HG02981 (cell line): Measurements from ENCODE around the gene PRR23E.

Experiments
- ATAC-seq: cut with Tn5 transposase; IDR thresholded peaks from one replicate; pipeline ENCODE4 v1.9.1; 2021; ENCODE audit warnings: mild to moderate bottlenecking, moderate library complexity; ENCODE audit not compliant: unreplicated experiment

Gene PRR23E

DNA sequence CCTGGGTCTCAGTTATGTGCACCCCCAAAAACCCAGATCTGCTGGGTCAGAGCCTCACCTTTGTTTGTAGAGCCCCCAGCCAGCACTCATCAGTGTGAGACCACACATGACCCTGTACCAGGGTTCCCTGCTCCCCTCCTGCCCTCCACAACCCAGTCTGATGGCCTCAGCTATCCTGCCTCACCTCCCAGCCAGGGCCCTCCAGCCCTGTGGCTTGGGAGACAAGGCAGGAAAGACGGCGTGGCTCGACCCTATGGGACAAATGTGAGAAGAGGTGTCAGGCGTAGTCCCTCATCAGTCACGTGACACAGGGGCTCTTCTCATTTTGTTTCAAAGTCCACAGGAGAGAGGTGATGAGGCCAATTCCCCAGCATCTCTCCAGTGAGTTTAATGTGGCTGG, 28.3 kb upstream of the PRR23E start:
- ATAC-seq, result no peak

DNA sequence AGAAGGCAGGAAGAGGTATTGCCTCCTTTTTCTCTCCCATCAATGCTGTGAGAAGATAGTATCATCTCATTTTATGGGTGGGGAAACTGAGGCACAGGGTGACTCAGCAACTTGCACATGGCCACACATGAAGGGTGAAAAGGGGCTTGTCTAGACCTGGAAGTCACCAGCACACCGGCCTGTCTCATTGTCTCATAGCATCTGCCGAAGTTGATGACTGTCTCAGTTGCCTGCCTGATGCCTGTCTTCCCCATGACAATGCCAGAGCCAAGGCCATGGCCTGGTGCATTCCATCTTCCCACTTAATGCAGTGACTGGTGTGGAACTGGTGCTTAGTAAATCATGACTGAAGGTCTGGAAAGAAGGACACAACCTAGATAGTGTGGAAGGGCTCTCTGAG, 27.9 kb upstream of the PRR23E start:
- ATAC-seq, result no peak

DNA sequence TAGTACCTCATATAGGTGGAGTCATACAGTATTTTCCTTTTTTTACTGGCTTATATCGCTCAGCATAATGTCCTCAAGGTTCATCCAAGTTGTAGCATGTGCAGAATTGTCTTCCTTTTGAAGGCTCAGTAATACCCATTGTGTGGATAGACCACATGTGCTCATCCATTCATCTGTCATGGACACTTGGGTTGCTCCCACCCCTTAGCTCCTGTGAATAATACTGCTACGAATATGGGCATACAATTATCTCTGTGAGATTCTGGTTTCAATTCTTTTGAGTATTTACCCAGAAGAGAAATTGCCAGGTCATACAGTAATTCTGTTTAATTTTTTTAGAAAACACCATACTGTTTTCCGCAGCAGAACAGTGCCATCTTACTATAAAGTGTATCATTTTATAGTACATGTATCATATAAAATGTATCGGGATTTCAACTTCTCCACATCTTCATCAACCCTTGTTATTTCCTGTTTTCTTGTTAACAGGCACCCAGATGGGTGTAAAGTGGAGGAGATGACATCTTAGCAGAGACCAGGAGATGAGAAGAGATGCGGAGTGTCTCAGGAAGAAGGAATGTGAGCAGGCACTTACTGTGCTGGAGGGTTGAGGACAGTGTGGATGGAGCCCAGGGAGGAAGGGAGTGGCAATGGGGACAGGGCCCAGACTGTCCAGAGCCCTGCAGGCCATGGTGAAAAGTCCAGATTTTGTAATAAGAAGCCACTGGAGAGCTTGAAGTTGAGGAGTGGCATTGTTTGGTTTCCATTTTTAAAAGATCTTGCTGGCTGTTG, 27.0 kb upstream of the PRR23E start:
- no peak for ATAC-seq

DNA sequence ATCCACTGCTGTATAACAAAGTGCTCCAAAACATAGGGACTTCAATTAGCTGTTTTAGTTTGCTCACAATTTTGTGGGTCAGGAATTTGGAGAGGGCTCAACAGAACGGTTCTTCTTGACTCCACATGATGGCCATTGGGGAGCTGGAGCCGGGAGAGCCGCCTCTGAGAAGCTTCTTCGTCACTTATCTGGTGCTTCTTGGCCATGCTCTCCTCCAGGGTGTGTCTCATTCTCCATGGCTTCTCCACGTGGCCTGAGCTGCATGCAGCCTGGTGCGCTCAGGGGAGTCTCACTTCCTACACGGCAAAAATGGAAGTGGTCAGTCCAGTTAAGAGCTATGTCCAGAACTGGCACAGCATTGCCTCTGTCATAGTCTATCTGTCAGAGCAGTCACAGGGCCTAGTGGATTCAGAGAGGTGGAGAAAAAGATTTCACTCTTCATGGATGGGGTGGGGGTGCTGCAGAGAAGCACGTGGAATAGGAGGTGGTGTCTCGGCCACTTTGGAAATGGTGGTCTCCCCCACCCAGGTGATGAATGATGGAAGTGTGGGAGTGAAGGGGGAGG, 26.3 kb upstream of the PRR23E start:
- ATAC-seq, result no peak

DNA sequence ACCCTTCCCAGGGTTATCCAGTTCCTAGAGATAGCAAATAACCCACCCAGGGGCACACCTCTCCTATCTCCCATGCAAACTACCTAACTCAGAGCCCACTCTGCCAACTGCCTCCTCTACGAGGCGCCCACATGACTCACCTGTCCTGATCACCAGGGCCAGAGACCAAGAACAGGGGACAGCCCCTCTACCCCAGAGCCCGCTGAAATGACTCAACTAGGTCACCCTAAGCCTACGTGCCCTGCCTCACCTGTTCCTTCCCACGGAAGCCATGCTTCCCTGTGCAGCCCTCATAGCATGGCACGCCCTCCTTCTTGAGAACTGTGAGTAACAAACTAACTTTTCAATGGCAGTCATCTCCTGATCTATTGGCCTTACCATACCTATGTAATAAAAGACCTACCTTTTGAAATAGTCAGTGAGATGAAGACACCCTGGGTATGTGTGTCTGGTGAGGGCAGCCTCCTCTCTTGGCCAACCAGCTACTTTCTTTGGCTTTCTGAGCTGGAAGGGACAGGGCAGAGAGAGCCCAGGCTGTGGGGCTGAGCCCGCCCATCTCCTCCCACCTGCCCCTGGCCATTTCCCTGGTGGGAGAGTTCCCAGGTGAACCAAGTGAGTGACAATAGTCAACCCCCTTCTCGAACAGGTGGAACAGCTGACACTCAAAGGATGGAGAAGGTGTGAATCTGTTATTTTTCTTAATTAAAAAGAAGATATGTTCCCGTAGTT, 25.5 kb upstream of the PRR23E start:
- no peak for ATAC-seq

DNA sequence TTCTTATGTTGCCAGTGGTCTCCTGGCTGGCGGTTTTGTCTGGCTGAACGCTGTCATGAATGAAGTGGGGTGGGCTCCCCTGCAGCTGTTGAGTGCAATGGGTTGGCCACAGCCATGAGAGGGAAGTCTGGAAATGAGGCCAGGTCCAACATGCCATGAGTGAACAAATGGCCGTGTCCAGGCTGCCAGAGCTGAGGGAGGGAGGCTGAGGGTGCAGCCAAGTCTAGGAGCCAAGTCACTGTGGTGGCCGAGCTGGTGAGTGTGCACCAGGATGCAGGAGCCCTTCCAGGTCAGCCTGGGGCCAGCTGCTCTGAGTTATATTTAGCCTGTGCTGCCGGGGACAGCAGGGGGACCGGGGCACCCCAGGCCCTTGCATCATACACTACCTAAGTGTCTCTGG, 24.7 kb upstream of the PRR23E start:
- no peak for ATAC-seq

DNA sequence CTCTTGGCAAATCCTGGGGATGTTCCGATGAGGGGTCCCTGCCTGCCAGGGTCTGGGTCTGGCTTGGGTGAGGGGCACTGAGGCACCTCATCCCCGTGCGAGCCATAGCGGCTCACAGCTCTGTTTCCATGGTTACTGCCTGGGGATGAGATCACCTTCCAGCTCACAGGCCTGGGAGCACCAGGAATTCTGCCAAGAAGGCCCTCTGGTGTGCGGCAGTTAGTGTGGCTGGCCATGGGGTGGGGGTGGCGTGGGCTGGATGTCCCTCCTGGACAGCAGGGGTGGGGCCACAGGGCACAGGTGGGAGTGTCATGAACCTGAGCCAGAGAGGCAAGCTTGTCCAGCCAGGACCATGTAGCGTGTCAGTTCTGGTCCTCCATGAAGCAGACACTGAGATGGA, 22.1 kb upstream of the PRR23E start:
- no peak for ATAC-seq

DNA sequence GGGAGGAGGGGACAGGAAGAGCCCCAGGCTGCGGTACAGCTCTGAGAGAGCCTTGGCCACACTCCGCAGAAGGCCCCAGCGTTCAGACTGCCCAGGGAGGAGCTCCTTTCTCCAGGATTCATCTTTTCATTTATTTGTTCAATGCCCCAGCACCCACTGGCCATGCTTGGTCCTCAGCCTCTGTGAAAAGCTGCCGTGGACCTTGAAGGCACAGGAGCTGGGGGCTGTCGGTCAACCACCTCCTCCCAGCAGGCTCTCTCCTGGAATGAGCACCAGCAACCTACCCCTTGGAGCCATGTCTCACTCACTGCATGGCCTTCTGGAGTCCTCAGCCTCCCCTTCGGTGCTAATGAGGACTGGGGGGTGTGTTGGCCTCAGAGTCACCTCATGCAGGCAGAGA, 21.6 kb upstream of the PRR23E start:
- ATAC-seq, result no peak

DNA sequence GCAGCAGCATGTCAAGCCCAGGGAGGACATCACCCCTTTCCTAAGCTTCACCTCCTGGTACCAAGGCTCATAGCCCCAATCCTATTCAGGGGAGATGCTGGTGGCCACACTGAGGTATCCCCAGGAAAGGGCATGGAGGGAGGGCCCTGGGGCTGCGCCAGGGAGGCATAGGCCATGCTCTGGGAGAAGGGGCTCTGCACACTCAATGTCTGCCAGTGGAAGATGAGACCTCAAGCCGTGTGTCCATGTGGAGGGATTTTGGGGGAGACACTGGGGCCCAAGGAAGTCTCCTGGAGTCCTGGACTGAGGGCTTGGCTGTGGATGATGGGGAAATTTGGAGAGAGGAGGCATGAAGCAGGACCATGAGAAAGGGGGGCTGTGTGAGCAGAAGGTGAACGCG, 21.2 kb upstream of the PRR23E start:
- ATAC-seq, result no peak

DNA sequence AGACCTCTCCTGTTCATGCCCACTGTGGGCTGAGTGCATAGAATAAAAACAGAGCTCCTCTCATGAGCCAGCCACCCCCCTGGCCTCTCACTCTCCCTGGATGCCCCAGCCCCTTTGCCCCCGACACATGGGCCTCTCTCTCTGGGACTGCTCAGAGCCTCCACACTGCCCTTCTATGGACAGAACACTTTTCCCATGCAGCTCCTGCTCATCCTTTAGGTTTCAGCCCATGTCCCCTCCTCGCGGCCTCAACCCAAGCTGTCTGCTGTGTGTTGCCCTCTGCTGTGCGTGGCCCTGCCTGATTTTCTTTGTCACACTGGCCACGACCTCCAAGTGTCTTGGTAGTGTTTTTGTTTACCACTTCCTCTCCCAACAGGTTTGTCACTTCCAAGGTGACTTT, 20.7 kb upstream of the PRR23E start:
- ATAC-seq, result no peak

DNA sequence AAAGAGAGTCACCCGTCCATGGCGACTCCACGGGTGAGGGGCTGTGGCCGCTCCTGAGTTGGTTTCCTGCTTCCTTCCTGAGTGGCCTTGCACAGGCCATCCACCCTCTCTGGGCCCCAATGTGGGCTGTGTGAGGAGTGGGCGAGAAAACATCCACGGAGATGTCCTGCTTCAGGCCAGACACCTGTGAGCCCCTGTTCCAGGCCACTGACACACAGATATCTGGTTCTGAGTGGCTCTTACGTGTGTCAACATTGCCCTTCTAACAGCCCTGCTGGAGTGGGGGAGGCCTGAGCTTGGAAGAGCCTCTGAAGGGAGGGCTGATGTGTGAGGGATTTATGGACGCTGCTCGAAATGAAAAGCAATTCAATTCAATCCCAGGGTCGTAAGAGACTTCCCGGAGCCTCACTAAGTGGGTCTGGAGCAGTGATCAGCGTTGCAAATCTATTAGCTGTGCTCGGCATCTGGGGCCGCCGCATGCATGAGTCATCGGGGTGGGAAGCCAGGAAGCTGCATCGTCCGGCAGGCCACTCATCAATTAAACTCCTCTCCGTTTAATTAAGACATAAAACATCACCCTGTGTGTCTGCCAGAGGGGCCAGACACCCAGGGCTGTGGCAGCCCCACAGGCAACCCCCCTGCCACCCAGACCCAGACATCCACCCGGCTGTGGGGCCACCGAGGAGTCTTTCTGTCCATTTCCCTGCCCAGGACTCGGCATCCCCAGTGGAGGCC, 20.0 kb upstream of the PRR23E start:
- ATAC-seq, result no peak

DNA sequence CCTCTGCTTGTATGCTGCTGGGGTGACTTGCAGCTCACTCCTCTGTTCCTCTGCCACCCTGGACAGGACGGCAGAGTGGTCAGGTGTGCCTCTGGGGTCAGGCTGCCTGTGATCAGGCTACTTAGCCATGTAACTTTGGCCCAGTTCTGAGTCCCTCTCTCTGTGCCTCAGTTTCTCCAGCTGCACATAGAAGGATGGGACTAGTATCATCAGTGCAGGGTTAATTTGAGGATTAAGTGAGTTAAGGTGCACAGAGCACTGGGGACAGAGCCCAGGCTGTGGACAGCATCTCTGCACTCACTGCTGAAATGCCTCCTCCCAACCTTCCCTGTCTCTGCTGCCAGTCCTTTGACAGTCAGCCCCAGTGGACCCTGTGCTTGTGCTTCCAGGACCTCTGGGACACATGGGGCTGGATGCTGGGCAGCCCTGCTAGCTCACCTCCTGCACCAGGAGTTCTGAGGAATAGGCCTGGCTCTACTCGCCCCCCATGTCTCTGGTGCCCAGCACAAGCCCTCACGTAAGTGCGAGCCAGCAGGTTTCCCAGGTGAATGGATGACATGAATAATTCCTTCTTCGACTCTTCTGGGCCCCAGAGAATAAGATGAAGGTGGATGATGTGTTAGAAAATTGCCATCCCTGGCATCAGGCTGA, 19.3 kb upstream of the PRR23E start:
- no peak for ATAC-seq

DNA sequence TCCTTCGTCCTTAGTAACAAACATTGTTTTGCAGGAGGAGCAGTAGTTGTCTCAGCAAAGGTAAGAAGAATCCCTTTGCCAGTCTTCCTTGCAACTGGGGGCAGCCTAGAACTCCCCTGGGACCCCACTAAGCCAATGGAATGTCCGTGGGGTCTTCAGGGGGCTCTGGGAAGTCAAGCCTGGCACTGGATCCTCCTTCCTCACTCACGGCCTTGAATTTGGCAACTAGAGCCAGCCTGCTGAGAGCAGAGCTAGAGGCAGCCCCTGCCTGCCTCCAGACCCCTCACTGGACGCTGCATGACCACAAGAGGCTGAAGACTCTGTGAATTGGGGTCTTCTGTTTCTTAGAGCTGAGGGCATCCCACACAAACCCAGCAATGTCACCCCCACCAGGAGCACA, 18.6 kb upstream of the PRR23E start:
- no peak for ATAC-seq

DNA sequence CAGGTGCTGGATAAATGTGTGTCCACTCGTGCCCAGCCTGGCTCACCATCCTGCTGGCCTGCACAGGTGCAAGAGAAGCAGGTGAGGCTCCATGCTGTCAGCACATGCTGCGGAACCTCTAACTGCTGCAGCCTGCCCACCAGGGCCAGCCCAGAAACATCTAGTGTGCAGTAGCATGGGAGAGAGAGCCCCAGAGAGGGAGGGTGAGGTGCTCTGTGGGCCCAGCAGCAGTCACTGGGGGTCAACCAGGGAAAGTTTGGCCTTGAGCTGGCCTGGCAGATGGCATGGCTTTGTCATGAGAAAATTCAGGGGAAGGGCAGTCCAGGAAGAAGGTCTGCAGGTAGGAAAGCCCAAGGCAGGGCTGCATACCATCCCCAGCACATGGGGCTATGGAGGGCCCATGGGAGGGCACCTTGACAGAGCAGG, 18.2 kb upstream of the PRR23E start:
- no peak for ATAC-seq

DNA sequence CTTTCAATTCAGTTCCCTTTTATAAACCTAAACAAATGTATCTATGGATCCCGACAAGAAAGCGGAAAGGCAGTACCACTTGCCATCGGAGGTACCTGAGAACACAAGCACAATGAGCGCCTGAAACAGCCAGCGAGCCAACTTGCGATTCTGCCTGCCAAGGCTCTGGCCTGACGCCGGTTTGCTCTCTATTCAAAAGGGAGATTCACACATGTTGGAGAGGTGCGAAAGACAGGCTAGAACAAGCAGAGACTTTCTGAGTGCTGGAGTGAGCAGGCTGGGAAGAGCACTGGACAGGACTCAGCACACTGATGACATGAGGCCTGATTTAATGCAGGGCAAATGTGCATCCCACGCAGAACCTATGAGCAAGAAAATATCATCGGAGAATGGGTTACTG, 17.7 kb upstream of the PRR23E start:
- ATAC-seq, result no peak

DNA sequence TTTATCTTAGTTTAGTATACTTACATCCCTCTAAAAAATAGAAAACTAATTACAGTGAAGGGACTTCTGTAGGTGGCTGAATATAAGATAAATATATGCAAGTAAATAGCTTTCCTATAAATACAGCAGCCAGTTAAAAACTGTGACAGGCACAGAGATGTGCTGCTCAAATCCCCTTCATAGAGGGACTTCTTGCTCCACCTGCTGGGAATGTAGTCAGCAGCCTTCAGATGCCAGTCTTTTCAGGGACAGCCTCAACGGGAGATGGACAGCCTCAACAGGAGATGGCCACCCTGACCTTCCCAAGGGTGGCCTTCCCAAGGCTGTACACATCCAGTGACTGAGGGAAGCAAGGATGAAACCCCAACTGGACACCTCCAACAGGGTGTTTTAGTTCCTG, 15.7 kb upstream of the PRR23E start:
- ATAC-seq, result no peak

DNA sequence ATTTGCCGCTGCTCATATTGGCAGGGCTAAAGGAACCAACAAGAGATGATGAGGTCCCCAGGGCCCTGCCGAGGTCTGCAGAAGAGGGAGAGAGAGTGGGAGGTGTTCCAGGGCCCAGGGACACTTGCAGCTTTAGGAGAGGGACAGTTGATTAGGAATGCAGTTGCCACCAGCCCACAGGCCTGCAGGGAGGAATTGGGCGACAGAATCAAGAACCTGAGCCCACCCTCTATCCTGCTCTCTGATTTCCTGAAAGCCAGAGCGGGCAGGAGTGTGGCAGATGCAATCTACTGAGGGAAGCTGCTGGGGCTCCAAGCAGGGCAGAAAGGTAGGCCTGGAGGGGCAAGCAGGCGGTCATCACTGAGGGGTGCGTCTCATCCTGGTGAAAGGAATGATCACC, 12.1 kb upstream of the PRR23E start:
- no peak for ATAC-seq

DNA sequence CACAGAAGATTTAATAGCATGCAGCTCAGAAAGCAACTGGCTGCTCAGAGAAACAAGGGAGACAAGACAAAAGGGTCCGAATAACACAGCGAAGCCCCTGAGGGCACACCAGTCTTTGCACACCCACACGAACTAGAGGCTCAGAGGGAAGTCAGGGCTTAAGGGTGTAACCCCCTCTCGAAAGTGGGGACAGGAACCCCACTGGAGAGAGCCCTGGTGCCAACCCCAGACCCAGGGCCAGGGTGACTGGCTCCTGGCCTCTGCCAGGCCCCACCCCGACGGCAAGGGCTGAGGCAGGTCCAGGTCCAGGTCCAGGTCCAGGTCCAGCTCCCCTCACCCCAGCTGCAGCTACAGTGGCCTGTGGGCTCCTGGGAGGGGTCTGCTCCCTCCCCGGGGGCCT, 10.5 kb upstream of the PRR23E start:
- no peak for ATAC-seq

DNA sequence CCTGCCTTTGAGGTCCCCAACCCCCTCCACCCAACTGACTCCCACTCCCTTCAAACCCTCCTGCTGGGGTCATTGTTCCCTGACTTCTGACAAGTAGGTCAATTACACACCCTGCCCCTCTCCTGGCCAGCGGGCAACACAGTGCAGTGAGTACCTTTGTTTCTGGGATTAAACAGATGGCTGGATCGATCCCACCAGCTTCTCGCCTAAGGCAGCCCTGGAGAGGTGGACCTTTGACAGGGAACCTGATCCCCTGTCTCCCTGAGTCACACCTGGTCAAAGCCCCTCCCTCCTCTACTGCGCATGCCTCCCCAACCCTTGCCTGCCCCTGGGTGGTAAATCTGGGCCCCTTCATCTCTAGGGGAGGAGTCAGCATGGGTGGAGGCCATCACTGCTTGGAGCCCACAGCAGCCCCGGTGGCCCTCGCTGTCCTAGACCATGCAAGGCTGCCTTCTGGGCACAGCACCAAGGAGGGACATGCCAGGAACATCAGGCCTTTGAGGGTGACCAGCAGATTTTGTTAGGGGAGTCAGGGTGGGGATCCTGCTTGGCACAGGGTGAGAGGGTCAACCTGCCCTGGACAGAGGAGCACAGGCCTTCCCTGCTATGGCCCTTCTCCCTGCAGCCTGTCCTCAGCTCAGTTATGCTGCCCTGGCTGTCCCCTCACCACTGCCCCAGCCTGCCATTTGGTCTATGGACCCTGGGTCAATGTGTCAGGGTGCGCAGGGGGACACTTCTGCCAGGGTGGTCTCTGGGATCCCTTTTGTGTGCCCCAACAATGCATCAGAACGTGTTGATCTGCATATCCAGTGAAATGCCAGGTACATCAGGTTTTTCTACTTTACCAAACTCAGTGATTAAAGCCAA, 9.8 kb upstream of the PRR23E start:
- ATAC-seq, result no peak
